Activated naive CD8-positive, alpha-beta T cell treated with anti-CD3 and anti-CD28 coated beads for 36 hours (primary cell): ENCODE results near the gene RAPGEF5. TPM values are rescaled to one million over a fixed set of nuclear protein-coding genes. Genes with fewer than 3 reads are reported as not detected.

Source experiments
- DNase-seq: peaks from one replicate; pipeline ENCODE4 v3.0.0; 2021
- H3K27ac Mint-ChIP-seq: one replicate; pipeline ENCODE4 v1.8.0; 2022; ENCODE audit warnings: mild to moderate bottlenecking, moderate library complexity, mixed read lengths
- H3K27me3 Mint-ChIP-seq: one replicate; pipeline ENCODE4 v1.8.0; 2022; ENCODE audit warnings: mild to moderate bottlenecking, mixed read lengths
- H3K36me3 Mint-ChIP-seq: one replicate; pipeline ENCODE4 v1.8.0; 2021; ENCODE audit warnings: mild to moderate bottlenecking, mixed read lengths
- H3K4me1 Mint-ChIP-seq: one replicate; pipeline ENCODE4 v1.8.0; 2021; ENCODE audit warnings: mixed read lengths
- H3K4me3 Mint-ChIP-seq: one replicate; pipeline ENCODE4 v1.8.0; 2022; ENCODE audit warnings: mild to moderate bottlenecking, moderate library complexity, mixed read lengths
- H3K9me3 Mint-ChIP-seq: one replicate; pipeline ENCODE4 v1.8.0; 2022; ENCODE audit warnings: mixed read lengths
- total RNA-seq, 2 experiments: library from RNA; stranded (reverse); gene quantifications; one replicate each; pipeline ENCODE4 v1.2.3, GENCODE V29; 2021

Gene RAPGEF5
- total RNA-seq, 2 experiments from 2014 or later = 0.54 to 0.82 TPM

DNA sequence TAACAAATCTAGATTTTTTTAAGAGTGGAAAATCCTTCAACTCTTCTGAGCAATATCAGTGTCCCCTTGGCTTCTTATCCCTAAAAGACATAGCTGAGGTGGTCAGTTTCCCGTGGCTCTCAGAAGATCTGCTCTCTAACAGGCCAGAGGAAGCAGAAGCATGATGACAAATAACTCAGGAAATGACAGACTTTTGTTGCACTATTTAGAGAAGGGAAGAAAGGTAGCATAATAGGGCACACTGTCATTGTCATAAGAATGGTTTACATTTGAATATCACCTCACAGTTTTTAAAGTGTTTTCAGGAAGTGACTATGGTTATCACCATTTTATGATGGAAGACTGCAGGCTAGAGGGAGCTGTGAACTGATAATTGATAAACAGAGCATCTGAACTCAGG is 33.6 kb upstream of the RAPGEF5 start:
- DNase-seq = no peak
- H3K27me3 Mint-ChIP-seq = peaks cover 2% of the 10 kb centered on the region
- H3K9me3 Mint-ChIP-seq = no peaks in the 10 kb centered on the region
- H3K36me3 Mint-ChIP-seq = no peaks in the 10 kb centered on the region
- H3K4me1 Mint-ChIP-seq = no peaks in the 10 kb centered on the region
- H3K27ac Mint-ChIP-seq = no peak overlapping the region
- H3K4me3 Mint-ChIP-seq = no peak overlapping the region

DNA sequence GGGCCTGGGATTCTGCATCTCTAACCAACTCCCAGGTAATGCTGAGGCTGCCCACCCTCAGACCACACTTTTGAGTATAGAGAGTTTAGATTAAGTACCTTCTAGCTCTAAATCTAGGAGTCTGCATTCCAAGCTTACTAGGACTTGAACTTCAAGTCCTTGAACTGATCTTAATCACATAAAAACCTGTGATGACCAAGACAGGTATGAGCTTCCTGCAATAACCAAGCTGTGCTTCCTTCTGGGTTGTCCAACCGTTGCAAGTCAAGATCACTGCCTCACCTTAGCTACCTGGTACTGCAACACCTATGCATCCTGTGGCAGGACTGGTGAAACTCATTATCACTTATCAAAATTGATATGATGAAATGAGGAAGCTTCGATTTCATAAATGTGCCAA is 32.9 kb upstream of the RAPGEF5 start:
- no peaks in the 10 kb centered on the region for H3K9me3 Mint-ChIP-seq
- H3K27ac Mint-ChIP-seq = no peak overlapping the region
- H3K4me3 Mint-ChIP-seq = no peak overlapping the region
- DNase-seq = no peak
- H3K4me1 Mint-ChIP-seq = no peaks in the 10 kb centered on the region
- H3K27me3 Mint-ChIP-seq = peaks cover 6% of the 10 kb centered on the region
- H3K36me3 Mint-ChIP-seq = no peaks in the 10 kb centered on the region

DNA sequence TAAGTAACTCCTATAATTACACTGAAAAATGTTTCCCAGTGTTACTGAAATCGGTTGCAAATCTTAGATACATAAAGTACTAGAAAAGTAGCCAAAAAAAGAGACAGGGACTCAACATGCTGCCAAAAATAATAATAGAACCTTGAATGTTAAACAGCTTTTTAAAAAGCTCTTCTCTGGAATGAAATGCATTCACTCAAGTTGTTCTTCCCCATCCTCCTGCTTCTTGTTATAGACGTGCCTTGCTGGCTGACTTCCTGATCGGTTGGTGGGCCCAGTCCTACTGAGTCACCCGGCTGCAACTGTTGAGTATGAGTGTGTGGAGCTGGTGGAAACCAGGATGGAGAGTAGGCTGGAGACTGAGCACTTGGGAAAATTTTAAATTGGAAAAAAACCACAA is 30.6 kb upstream of the RAPGEF5 start:
- no peak overlapping the region for H3K4me3 Mint-ChIP-seq
- no peaks in the 10 kb centered on the region for H3K4me1 Mint-ChIP-seq
- peaks cover 6% of the 10 kb centered on the region for H3K27me3 Mint-ChIP-seq
- no peaks in the 10 kb centered on the region for H3K9me3 Mint-ChIP-seq
- no peaks in the 10 kb centered on the region for H3K36me3 Mint-ChIP-seq
- no peak overlapping the region for H3K27ac Mint-ChIP-seq
- DNase-seq = no peak

DNA sequence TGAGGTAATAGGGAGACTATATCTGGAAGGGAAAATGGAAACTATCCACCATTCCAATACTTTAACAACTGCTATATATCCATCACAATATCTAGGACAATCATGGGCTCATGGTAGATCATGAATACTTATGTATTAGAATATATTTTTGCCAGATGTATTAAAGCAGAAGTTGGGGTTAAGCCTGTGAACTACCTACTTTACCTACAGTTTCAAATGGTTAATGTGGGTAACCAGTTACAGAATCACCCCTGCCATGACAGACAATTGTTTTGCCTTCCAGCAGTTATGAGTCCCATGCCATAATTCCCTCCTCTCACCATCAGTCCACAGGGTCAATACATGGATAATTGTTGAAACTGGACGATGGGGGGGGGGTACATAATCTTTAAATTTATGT is 29.9 kb upstream of the RAPGEF5 start:
- H3K27me3 Mint-ChIP-seq = peaks cover 6% of the 10 kb centered on the region
- no peaks in the 10 kb centered on the region for H3K9me3 Mint-ChIP-seq
- H3K27ac Mint-ChIP-seq = no peak overlapping the region
- H3K36me3 Mint-ChIP-seq = no peaks in the 10 kb centered on the region
- DNase-seq = no peak
- H3K4me1 Mint-ChIP-seq = no peaks in the 10 kb centered on the region
- no peak overlapping the region for H3K4me3 Mint-ChIP-seq

DNA sequence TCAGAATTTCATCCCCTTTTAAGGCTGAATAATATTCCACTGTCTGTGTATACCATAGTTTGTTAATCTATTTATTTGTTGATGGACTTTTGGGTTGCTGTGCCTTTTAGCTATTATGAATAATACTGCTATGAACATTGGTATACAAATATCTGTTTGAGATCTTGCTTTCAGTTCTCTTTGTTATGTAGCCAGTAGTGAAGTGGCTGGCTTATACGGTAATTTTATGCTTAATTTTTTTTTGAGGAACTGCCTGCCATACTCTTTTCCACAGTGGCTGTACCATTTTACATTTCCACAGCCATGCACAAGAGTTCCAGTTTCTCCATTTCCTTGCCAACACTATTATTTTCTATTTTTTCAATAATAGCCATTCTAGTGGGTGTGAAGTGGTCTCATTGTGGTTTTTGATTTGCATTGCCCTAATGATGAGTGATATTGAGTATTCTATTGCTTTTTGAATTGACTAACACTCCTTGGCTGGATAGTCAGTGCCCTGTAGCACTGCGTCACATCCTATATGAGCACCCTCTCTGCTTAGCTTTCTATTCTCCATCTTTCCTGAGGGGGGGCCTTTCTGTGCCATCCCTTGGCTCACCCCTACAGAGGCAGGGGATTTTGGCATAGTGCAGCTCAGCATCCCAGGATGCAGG is 29.4 kb upstream of the RAPGEF5 start:
- Mint-ChIP-seq H3K4me3 (no peak overlapping the region), H3K27ac (no peak overlapping the region)
- no peak for DNase-seq

DNA sequence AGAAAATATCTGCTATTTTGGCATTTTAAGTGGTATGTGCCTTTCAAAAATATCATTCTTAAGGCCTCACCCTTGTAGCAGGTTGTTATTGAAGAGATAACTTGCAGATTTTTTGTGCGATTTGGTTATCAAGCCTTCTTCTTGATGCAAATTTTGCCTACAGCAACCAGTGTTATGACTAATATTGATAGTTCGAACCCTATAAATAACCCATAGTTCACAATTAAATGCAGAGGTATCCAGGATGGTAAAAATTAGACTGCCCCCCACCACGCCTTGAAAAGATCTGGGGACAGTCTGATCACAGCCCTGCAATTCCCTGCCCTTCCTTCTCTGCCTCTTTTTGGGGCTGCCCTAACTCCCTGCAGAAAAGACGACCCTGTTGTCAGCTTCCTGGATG is 28.4 kb upstream of the RAPGEF5 start:
- Mint-ChIP-seq H3K27me3 (peaks cover 6% of the 10 kb centered on the region), H3K36me3 (no peaks in the 10 kb centered on the region), H3K4me3 (no peak overlapping the region), H3K27ac (no peak overlapping the region), H3K9me3 (no peaks in the 10 kb centered on the region), H3K4me1 (no peaks in the 10 kb centered on the region)
- DNase-seq = no peak

More for the DNA sequence above, 29.4 kb upstream of the RAPGEF5 start:
- H3K36me3 Mint-ChIP-seq = no peaks in the 10 kb centered on the region
- no peaks in the 10 kb centered on the region for H3K4me1 Mint-ChIP-seq
- peaks cover 6% of the 10 kb centered on the region for H3K27me3 Mint-ChIP-seq
- no peaks in the 10 kb centered on the region for H3K9me3 Mint-ChIP-seq

DNA sequence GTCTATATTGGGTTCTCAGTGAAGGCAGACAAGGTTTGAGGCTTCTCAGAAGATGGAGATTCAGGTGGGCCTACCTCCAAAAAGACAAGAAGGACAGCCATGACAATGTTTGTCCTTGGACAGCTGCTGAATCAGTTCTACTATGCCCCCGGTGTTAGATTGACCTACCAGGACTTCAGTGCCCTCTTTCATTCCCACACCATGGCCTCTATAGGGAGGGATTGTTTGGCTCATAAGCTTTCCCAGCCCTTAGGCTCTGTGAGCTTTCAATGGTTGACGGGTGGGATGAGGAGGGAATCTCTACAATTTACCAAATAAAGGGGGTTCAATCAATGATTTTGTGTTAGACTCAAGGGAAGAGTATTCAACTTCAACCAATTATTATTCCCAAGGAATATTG is 23.4 kb upstream of the RAPGEF5 start:
- Mint-ChIP-seq H3K36me3 (no peaks in the 10 kb centered on the region), H3K27me3 (peaks cover 2% of the 10 kb centered on the region), H3K9me3 (no peaks in the 10 kb centered on the region), H3K27ac (no peak overlapping the region), H3K4me1 (no peaks in the 10 kb centered on the region), H3K4me3 (no peak overlapping the region)
- no peak for DNase-seq

DNA sequence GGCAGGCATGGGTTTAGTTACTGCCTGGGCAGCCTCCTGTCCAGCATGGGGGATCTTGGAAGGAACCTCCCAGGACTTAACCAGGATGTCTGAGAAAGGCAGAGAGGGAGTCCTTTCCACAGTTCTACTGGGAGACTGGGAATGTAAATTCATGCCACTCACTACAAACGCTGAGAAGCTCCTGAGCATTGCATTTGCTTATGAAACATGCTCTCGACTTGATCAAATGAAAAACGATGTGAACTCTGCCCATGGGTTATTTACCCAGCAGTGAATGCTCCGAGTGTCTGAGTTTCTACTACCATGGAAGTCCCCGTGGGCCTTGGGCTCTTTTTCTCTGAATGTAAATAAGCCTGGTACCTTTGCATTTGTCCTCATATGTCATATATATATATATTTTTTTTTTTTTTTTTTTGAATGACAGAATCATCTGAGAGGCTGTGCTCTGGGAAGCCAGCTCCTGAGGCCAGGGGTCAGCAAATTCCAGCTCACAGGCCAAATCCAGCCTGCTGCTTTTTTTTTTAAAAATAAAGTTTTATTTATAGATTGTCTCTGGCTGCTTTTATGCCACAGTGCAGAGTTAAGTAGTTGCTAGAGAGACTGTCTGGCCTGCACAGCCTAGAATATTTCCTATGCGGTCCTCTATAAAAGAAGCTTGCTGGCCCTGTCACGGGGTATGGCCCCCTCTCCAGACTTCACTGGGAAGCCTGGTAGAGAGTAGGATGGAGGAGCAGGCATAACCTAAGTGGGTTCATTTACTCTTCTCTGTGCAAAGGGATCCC is 21.4 kb upstream of the RAPGEF5 start:
- DNase-seq = no peak
- no peak overlapping the region for H3K27ac Mint-ChIP-seq
- no peak overlapping the region for H3K4me3 Mint-ChIP-seq
- H3K36me3 Mint-ChIP-seq = no peaks in the 10 kb centered on the region
- no peaks in the 10 kb centered on the region for H3K4me1 Mint-ChIP-seq
- H3K9me3 Mint-ChIP-seq = no peaks in the 10 kb centered on the region
- no peaks in the 10 kb centered on the region for H3K27me3 Mint-ChIP-seq

DNA sequence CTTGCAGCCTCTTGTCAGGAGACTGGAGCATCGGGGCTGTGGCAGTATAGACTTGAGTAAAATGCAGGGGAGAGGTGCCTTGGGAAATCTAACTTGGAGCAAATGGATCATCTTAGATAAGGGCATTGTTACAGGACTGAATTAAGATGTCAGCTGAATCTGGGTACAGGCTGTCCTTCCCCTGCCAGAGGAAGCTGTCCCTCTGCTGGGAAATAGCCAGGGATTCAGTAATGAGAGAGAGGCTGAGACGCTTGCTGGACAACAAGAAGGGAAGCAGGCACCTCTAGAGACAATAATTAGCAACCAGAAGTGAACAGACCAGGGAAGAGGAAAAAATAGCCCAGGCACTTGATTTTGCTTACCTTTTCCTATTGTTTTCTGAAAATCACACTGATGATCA is 20.7 kb upstream of the RAPGEF5 start:
- no peaks in the 10 kb centered on the region for H3K9me3 Mint-ChIP-seq

DNA sequence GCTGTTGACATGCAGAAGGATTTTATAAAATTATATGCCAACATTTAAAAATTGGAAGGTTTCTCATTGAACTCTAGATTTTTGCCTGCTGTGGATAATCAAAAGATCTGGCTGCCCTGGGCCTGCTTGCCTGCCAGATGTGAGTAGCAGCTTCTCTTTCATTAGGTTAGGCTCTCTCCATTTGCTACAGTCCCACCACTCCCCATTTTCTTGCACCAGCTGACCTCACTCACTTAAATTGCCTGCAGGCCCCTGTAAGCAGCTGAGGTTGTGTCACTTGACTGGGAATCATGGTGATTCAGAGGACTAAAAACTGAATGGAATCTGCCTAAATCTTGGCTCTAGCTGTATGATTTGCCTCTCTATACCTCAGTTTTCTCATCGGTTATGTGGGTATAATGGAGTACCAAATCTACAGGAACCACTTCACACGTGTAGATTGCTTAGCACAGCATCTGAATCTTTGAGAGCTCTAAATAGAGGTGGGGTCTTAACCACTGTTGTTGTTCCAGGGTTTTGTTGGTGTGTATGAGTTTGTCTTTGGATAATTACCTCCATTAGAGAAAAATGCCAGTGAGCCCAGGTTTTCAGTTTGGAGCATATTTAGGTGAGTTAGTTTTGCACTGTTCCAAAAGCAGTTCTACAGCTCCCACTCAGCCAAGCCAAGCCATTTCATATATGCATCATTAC is 18.6 kb upstream of the RAPGEF5 start:
- Mint-ChIP-seq H3K27me3 (no peaks in the 10 kb centered on the region), H3K4me1 (no peaks in the 10 kb centered on the region), H3K4me3 (no peak overlapping the region), H3K9me3 (no peaks in the 10 kb centered on the region), H3K36me3 (no peaks in the 10 kb centered on the region), H3K27ac (no peak overlapping the region)
- DNase-seq = no peak

More for the DNA sequence above, 20.7 kb upstream of the RAPGEF5 start:
- Mint-ChIP-seq H3K27ac (no peak overlapping the region), H3K4me3 (no peak overlapping the region), H3K36me3 (no peaks in the 10 kb centered on the region), H3K4me1 (no peaks in the 10 kb centered on the region), H3K27me3 (no peaks in the 10 kb centered on the region)
- DNase-seq = no peak

DNA sequence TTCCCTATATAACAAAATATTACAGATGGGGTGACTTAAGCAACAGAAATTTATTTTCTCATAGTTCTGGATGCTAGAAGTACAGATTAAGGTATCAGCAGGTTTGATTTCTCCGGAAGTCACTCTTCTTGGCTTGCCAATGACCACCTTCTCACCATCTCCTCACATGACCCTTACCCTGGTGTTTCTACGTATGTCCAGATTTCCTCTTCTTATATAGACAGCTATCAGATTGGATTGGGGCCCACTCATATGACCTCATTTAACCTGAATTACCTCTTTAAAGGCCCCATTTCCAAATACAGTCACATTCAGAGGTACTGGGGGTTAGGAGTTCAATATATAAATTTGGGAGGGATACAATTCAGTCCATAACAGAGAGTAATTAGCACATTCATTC is 17.0 kb upstream of the RAPGEF5 start:
- Mint-ChIP-seq H3K4me1 (no peaks in the 10 kb centered on the region), H3K4me3 (no peak overlapping the region), H3K36me3 (no peaks in the 10 kb centered on the region), H3K27me3 (peaks cover 5% of the 10 kb centered on the region), H3K27ac (no peak overlapping the region), H3K9me3 (no peaks in the 10 kb centered on the region)
- no peak for DNase-seq

DNA sequence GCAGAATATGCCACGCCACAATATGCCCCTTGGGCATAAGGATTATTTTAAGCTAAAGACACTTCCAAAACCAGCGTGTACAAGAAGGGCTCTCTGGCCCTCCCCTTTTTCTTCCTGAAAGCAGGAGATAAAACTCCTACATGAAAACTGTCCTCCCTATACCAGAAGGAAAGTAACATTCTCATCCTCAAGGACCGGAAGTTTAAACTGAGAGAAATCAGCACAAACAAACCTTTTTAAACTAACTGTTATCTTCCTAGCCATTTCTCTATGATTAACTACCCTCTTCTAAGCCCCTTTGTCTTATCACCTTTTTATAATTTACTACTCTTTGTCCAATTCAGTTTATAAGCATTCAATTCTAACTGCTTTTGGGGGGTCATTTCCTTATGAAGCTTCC is 16.4 kb upstream of the RAPGEF5 start:
- H3K4me1 Mint-ChIP-seq = no peaks in the 10 kb centered on the region
- peaks cover 5% of the 10 kb centered on the region for H3K27me3 Mint-ChIP-seq
- H3K36me3 Mint-ChIP-seq = no peaks in the 10 kb centered on the region
- no peak overlapping the region for H3K4me3 Mint-ChIP-seq
- no peaks in the 10 kb centered on the region for H3K9me3 Mint-ChIP-seq
- no peak for DNase-seq
- no peak overlapping the region for H3K27ac Mint-ChIP-seq

DNA sequence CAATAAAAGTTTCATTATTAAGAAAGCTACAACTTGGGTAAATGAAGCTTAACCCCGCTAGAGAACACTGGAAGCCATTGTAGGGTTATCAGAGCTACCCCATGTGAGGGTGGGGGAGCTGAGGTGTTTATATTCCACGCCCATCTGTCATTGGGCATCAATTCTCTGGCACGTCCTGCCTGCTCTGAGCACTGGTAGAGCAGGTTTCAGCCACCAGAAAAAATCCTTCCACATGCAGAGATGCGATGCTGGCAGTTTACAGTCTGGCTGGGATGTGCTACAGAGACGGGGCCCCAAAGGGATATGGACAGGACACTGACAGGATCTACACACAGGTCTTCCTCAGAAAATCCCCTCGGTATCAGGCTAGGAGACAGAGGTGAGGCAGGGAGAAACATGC is 15.9 kb upstream of the RAPGEF5 start:
- no peaks in the 10 kb centered on the region for H3K4me1 Mint-ChIP-seq
- H3K27ac Mint-ChIP-seq = no peak overlapping the region
- H3K4me3 Mint-ChIP-seq = no peak overlapping the region
- no peak for DNase-seq
- no peaks in the 10 kb centered on the region for H3K9me3 Mint-ChIP-seq
- H3K27me3 Mint-ChIP-seq = peaks cover 5% of the 10 kb centered on the region
- H3K36me3 Mint-ChIP-seq = no peaks in the 10 kb centered on the region

DNA sequence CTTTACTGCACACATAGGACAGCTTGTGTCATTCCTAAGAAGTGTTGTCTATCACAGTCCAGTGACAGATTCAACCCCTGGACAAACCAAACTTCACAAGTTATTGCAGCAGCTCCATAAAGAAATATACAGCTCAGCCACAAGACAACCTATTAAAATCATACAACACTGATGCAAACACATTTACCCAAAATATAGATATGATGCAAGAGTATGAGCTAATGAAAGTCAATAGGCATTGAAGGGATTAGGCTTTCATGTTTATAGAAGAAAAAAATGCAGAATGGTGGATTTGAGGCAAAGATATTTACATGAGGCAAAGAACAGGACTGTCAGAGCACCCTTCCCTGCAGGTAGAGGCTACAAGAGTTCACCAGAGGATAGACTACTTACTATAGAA is 14.9 kb upstream of the RAPGEF5 start:
- H3K36me3 Mint-ChIP-seq = no peaks in the 10 kb centered on the region
- DNase-seq = no peak
- H3K4me3 Mint-ChIP-seq = no peak overlapping the region
- H3K9me3 Mint-ChIP-seq = no peaks in the 10 kb centered on the region
- H3K4me1 Mint-ChIP-seq = no peaks in the 10 kb centered on the region
- H3K27me3 Mint-ChIP-seq = peaks cover 5% of the 10 kb centered on the region
- no peak overlapping the region for H3K27ac Mint-ChIP-seq

DNA sequence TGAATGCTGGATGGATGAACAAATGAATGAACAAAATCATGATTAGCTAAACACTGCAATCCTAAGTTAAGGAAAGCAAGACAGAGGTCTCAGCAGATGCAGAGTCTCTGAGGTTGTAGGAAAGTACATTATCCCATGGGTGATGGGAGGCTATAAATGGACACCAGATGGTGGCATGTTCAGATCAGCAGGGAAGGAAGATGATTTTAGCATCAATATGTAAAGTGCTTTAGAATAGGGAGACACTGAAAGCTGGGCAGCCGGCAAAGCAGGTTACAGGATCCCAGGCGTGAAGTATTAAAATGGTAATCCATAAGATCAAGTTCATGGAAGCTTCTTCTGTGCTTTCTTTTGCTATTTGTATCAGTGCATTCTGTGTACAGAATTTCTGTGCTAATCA is 7.9 kb upstream of the RAPGEF5 start:
- no peak overlapping the region for H3K27ac Mint-ChIP-seq

More for the DNA sequence above, 7.9 kb upstream of the RAPGEF5 start:
- H3K9me3 Mint-ChIP-seq = no peaks in the 10 kb centered on the region
- no peaks in the 10 kb centered on the region for H3K4me1 Mint-ChIP-seq
- DNase-seq = no peak
- no peaks in the 10 kb centered on the region for H3K36me3 Mint-ChIP-seq
- H3K27me3 Mint-ChIP-seq = peaks cover 5% of the 10 kb centered on the region
- no peak overlapping the region for H3K4me3 Mint-ChIP-seq
